Thyroid gland (tissue), 4 donors: ENCODE data around the gene ADCY7.

Experiments
- POLR2A ChIP-seq, 2 donors: fragments of 450-650 bp; IDR thresholded peaks; one replicate each; pipeline ENCODE4 v1.6.1; 2017; ENCODE audit warnings: antibody characterized with exemption in 2 of 2, mild to moderate bottlenecking in 2 of 2, moderate library complexity in 1 of 2
- TF ChIP-seq, protein P1 (sequence below), 6 experiments: fragments of 200-600 bp in 3 of 6; fragments of 450-650 bp in 3 of 6; sonication (generic) in 3 of 6; IDR thresholded peaks; one replicate each; pipeline ENCODE4 v1.5.1; 2016 to 2019; ENCODE audit warnings: antibody characterized with exemption in 6 of 6, mild to moderate bottlenecking in 2 of 6, inconsistent platforms in 1 of 6, moderate library complexity in 1 of 6

DNA sequence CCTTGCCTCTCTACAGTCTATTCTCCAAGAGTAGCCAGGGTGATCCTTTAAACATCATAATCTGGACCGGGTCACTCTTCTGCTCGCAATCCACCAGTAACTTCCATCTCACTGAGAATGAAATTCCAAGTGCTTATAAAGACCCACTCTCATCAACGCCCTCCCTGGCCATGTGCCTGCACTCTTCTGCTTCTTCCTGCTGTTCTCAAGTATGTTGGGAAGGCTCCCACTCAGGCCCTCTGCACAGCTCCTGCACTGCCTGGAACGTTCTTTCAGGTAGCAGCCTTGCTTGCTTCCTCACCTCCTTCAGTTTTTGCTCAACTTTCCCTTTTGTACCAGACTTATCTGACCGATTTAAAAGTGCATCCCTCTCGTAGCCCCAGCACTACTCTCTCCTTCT, 58.0 kb downstream of the ADCY7 start:
- TF ChIP-seq, protein P1, sequence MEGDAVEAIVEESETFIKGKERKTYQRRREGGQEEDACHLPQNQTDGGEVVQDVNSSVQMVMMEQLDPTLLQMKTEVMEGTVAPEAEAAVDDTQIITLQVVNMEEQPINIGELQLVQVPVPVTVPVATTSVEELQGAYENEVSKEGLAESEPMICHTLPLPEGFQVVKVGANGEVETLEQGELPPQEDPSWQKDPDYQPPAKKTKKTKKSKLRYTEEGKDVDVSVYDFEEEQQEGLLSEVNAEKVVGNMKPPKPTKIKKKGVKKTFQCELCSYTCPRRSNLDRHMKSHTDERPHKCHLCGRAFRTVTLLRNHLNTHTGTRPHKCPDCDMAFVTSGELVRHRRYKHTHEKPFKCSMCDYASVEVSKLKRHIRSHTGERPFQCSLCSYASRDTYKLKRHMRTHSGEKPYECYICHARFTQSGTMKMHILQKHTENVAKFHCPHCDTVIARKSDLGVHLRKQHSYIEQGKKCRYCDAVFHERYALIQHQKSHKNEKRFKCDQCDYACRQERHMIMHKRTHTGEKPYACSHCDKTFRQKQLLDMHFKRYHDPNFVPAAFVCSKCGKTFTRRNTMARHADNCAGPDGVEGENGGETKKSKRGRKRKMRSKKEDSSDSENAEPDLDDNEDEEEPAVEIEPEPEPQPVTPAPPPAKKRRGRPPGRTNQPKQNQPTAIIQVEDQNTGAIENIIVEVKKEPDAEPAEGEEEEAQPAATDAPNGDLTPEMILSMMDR (IDR thresholded peaks at IDR 0.05): no peak
- TF ChIP-seq POLR2A (IDR thresholded peaks at IDR 0.05): no peak
